T-cell (primary cell): ENCODE data around the gene SLC49A4. TPM values are rescaled to one million over a fixed set of nuclear protein-coding genes. Genes with fewer than 3 reads are reported as not detected.

Experiments
- ATAC-seq, 4 experiments: fragments of 200-7000 bp in 3 of 4; fragments of 150-1000 bp in 1 of 4; cut with Tn5 transposase; replicated peaks in 1 of 4; 1 replicate in 3 of 4; 2 replicates in 1 of 4; pipeline ENCODE4 v1.10.0; 2021; ENCODE audit warnings: moderate library complexity in 3 of 4, mild to moderate bottlenecking in 2 of 4, moderate number of reproducible peaks in 1 of 4
- CTCF ChIA-PET, 2 donors: fragments of 300-600 bp; sonication (Branson Sonifier 250); formaldehyde crosslinking; loops; one replicate each; lab custom pipeline; 2022; ENCODE audit warnings: antibody characterized with exemption in 2 of 2; lab: Charles Lee
- POLR2A ChIA-PET, 2 donors: fragments of 300-600 bp; sonication (Branson Sonifier 250); formaldehyde crosslinking; loops; one replicate each; lab custom pipeline; 2022; ENCODE audit warnings: antibody characterized with exemption in 2 of 2; lab: Charles Lee
- DNase-seq, 35 experiments: peaks; one replicate each; pipeline versions ENCODE4 v3.0.0 to v3.0.0-alpha.2; 2013 to 2023
- H3K27ac ChIP-seq: one replicate; pipeline ENCODE4 v1.5.1; 2013; ENCODE audit warnings: low read length
- H3K27me3 ChIP-seq, 2 experiments: replicated peaks in 1 of 2; 1 replicate in 1 of 2; 2 replicates in 1 of 2; pipeline versions ENCODE4 v1.6.1 to v1.7.0; 2013; ENCODE audit warnings: low read length in 1 of 2, mixed read lengths in 1 of 2; ENCODE audit not compliant: control insufficient read depth in 2 of 2, insufficient read depth in 2 of 2; ENCODE audit errors: extremely low read depth in 1 of 2
- H3K36me3 ChIP-seq, 2 donors: 1 replicate in 1 of 2; 2 replicates in 1 of 2; pipeline versions ENCODE4 v1.6.1 to v1.7.0; 2013; ENCODE audit warnings: low read length in 1 of 2; ENCODE audit not compliant: control insufficient read depth in 2 of 2, insufficient read depth in 1 of 2; ENCODE audit errors: extremely low read depth in 1 of 2
- H3K4me1 ChIP-seq, 2 experiments: 1 replicate in 1 of 2; 2 replicates in 1 of 2; pipeline versions ENCODE4 v1.6.1 to v1.7.0; 2013; ENCODE audit warnings: low read length in 2 of 2, mixed read lengths in 1 of 2; ENCODE audit not compliant: insufficient read depth in 2 of 2, control insufficient read depth in 1 of 2; ENCODE audit errors: extremely low read depth in 1 of 2
- H3K4me3 ChIP-seq, 2 donors: 1 replicate in 1 of 2; 2 replicates in 1 of 2; pipeline versions ENCODE4 v1.5.1 to v1.7.0; 2013; ENCODE audit warnings: mild to moderate bottlenecking in 2 of 2, low read length in 1 of 2, moderate library complexity in 1 of 2; ENCODE audit not compliant: control insufficient read depth in 1 of 2; ENCODE audit errors: extremely low read depth in 1 of 2
- H3K9me3 ChIP-seq: 2 replicates; pipeline ENCODE4 v1.7.0; 2013
- H3K27ac Mint-ChIP-seq, 2 donors: one replicate each; pipeline ENCODE4 v1.8.0; 2020 to 2021; ENCODE audit warnings: mild to moderate bottlenecking in 2 of 2, mixed read lengths in 2 of 2
- H3K27me3 Mint-ChIP-seq, 2 donors: one replicate each; pipeline ENCODE4 v1.8.0; 2021 to 2022; ENCODE audit warnings: mixed read lengths in 2 of 2
- H3K36me3 Mint-ChIP-seq: one replicate; pipeline ENCODE4 v1.8.0; 2021; ENCODE audit warnings: mixed read lengths
- H3K4me1 Mint-ChIP-seq, 3 donors: one replicate each; pipeline ENCODE4 v1.8.0; 2020 to 2022; ENCODE audit warnings: mixed read lengths in 3 of 3, mild to moderate bottlenecking in 1 of 3
- H3K4me3 Mint-ChIP-seq, 3 donors: one replicate each; pipeline ENCODE4 v1.8.0; 2020 to 2022; ENCODE audit warnings: mild to moderate bottlenecking in 3 of 3, mixed read lengths in 3 of 3, moderate library complexity in 3 of 3
- H3K9me3 Mint-ChIP-seq, 3 donors: one replicate each; pipeline ENCODE4 v1.8.0; 2020 to 2022; ENCODE audit warnings: mixed read lengths in 3 of 3
- WGBS: methylation state at CpG from one replicate; pipeline ENCODE4 v1.1.5; 2013; ENCODE audit warnings: missing lambda C conversion rate; ENCODE audit not compliant: insufficient coverage; 5-methylcytosine and 5-hydroxymethylcytosine counted together
- total RNA-seq, 35 experiments: library from RNA in 6 of 35; stranded (reverse) in 6 of 35; fragments of 120-200 nt in 1 of 35; gene quantifications; one replicate each; pipeline versions ENCODE4 v1.2.1 to v1.2.4 and lab custom pipeline; 2013 to 2026

Gene SLC49A4
- total RNA-seq, 5 donors from 2014 or later (not counting 1 experiment from before 2014, with no cell fraction given) = 6.6 to 8.3 (median 7.6) TPM

- Histone ChIP-seq H3K4me3 (no peak overlapping the region), H3K9me3 (no peaks in the 10 kb centered on the region), H3K27ac (no peak overlapping the region), H3K36me3 (no peaks in the 10 kb centered on the region), H3K4me1 (no peaks in the 10 kb centered on the region), H3K27me3 (peaks cover 0 to 12% of the 10 kb centered on the region in 2 experiments)
- Mint-ChIP-seq H3K27ac (no peak overlapping the region), H3K4me3 (no peak overlapping the region), H3K36me3 (no peaks in the 10 kb centered on the region), H3K27me3 (peaks cover 11 to 16% of the 10 kb centered on the region in 2 donors), H3K4me1 (peaks cover 5 to 6% (median 5%) of the 10 kb centered on the region in 3 donors), H3K9me3 (no peaks in the 10 kb centered on the region)
- CTCF ChIA-PET = no interaction called here
- POLR2A ChIA-PET = no interaction called here
- DNase-seq = no peak
- ATAC-seq = no peak
- 100% methylated on average over 1 of the region's 4 CpGs for WGBS
These were observed 103.4 kb downstream of the SLC49A4 start for GRCh38 chr3:122898298-122898697.

- no CpG with 5 or more reads among the region's 2 CpGs for WGBS
- ChIA-PET POLR2A (no interaction called here), CTCF (no interaction called here)
- Mint-ChIP-seq H3K36me3 (no peaks in the 10 kb centered on the region), H3K9me3 (peaks cover 0 to 10% (median 7%) of the 10 kb centered on the region in 3 donors), H3K27me3 (peaks cover 8 to 20% of the 10 kb centered on the region in 2 donors), H3K27ac (no peak overlapping the region), H3K4me3 (no peak overlapping the region), H3K4me1 (no peaks in the 10 kb centered on the region)
- Histone ChIP-seq H3K36me3 (no peaks in the 10 kb centered on the region), H3K27me3 (peaks cover 0 to 13% of the 10 kb centered on the region in 2 experiments), H3K4me3 (no peak overlapping the region), H3K27ac (no peak overlapping the region), H3K4me1 (no peaks in the 10 kb centered on the region), H3K9me3 (no peaks in the 10 kb centered on the region)
- no peak for ATAC-seq
- DNase-seq = no peak
These were observed 107.5 kb downstream of the SLC49A4 start for GRCh38 chr3:122902326-122902725.

- Mint-ChIP-seq H3K4me3 (no peak overlapping the region), H3K36me3 (no peaks in the 10 kb centered on the region), H3K27me3 (peaks cover 8 to 21% of the 10 kb centered on the region in 2 donors), H3K9me3 (peaks cover 0 to 10% (median 7%) of the 10 kb centered on the region in 3 donors), H3K4me1 (no peaks in the 10 kb centered on the region), H3K27ac (no peak overlapping the region)
- ChIA-PET POLR2A (no interaction called here), CTCF (no interaction called here)
- 87% methylated on average over 4 of the region's 4 CpGs for WGBS
- H3K4me1 ChIP-seq = no peaks in the 10 kb centered on the region
- no peak overlapping the region for H3K4me3 ChIP-seq
- H3K27ac ChIP-seq = no peak overlapping the region
- peaks cover 0 to 15% of the 10 kb centered on the region in 2 experiments for H3K27me3 ChIP-seq
- no peaks in the 10 kb centered on the region for H3K9me3 ChIP-seq
- no peak for ATAC-seq
- DNase-seq = no peak
- no peaks in the 10 kb centered on the region for H3K36me3 ChIP-seq
These were observed 108.3 kb downstream of the SLC49A4 start for GRCh38 chr3:122903171-122903570.

- ATAC-seq (no peak), DNase-seq (no peak)
- Mint-ChIP-seq H3K36me3 (no peaks in the 10 kb centered on the region), H3K27ac (no peak overlapping the region), H3K27me3 (peaks cover 10 to 48% of the 10 kb centered on the region in 2 donors), H3K4me3 (no peak overlapping the region), H3K4me1 (no peaks in the 10 kb centered on the region), H3K9me3 (peaks cover 0 to 10% (median 7%) of the 10 kb centered on the region in 3 donors)
- Histone ChIP-seq H3K27ac (no peak overlapping the region), H3K27me3 (peaks cover 0 to 36% of the 10 kb centered on the region in 2 experiments), H3K4me1 (no peaks in the 10 kb centered on the region), H3K4me3 (no peak overlapping the region), H3K36me3 (no peaks in the 10 kb centered on the region), H3K9me3 (no peaks in the 10 kb centered on the region)
- ChIA-PET CTCF (no interaction called here), POLR2A (no interaction called here)
- 100% methylated on average over 1 of the region's 4 CpGs for WGBS
These were observed 112.6 kb downstream of the SLC49A4 start for GRCh38 chr3:122907471-122907870.

GRCh38 chr3:122908251-122908650, 113.4 kb downstream of the SLC49A4 start:
- no peaks in the 10 kb centered on the region for H3K4me1 Mint-ChIP-seq
- peaks cover 0 to 39% of the 10 kb centered on the region in 2 experiments for H3K27me3 ChIP-seq
- ATAC-seq = no peak
- H3K9me3 ChIP-seq = no peaks in the 10 kb centered on the region
- ChIA-PET POLR2A (interaction anchor here in 1 of 2 donors (0.7 kb wide), 1 partner anchor 38 kb away, joined by 3 read pairs; no protein-coding TSS in a partner anchor), CTCF (no interaction called here)
- no peak overlapping the region for H3K4me3 ChIP-seq
- no peaks in the 10 kb centered on the region for H3K36me3 ChIP-seq
- H3K27ac ChIP-seq = no peak overlapping the region
- peaks cover 10 to 44% of the 10 kb centered on the region in 2 donors for H3K27me3 Mint-ChIP-seq
- peaks cover 0 to 10% (median 7%) of the 10 kb centered on the region in 3 donors for H3K9me3 Mint-ChIP-seq
- WGBS = 83% methylated on average over 2 of the region's 3 CpGs
- no peak overlapping the region for H3K4me3 Mint-ChIP-seq
- H3K36me3 Mint-ChIP-seq = no peaks in the 10 kb centered on the region
- no peak for DNase-seq
- no peak overlapping the region for H3K27ac Mint-ChIP-seq
- no peaks in the 10 kb centered on the region for H3K4me1 ChIP-seq

- H3K36me3 Mint-ChIP-seq = no peaks in the 10 kb centered on the region
- peaks cover 2 to 56% of the 10 kb centered on the region in 2 experiments for H3K27me3 ChIP-seq
- H3K27ac ChIP-seq = no peak overlapping the region
- H3K4me3 Mint-ChIP-seq = peak overlapping the region in 1 of 3 donors; percentile 34
- no peak for ATAC-seq
- no peak for DNase-seq
- H3K4me1 ChIP-seq = no peaks in the 10 kb centered on the region
- ChIA-PET CTCF (no interaction called here), POLR2A (no interaction called here)
- no peaks in the 10 kb centered on the region for H3K9me3 Mint-ChIP-seq
- no peaks in the 10 kb centered on the region for H3K9me3 ChIP-seq
- H3K36me3 ChIP-seq = no peaks in the 10 kb centered on the region
- WGBS = 100% methylated on average over 7 of the region's 16 CpGs
- peaks cover 16 to 46% of the 10 kb centered on the region in 2 donors for H3K27me3 Mint-ChIP-seq
- H3K27ac Mint-ChIP-seq = no peak overlapping the region
- no peak overlapping the region for H3K4me3 ChIP-seq
- H3K4me1 Mint-ChIP-seq = peaks cover 7 to 11% (median 9%) of the 10 kb centered on the region in 3 donors
These were observed 117.0 kb downstream of the SLC49A4 start for GRCh38 chr3:122911901-122912300.
